Endodermal cell (in vitro differentiated cells): ENCODE measurements around the gene KRT74. TPM values are rescaled to one million over a fixed set of nuclear protein-coding genes. Genes with fewer than 3 reads are reported as not detected.

Experiments
- DNase-seq: peaks from one replicate; pipeline ENCODE4 v3.0.0-alpha.2; 2017
- H3K27ac ChIP-seq: 2 replicates; pipeline ENCODE4 v1.5.1; 2013; ENCODE audit warnings: mild to moderate bottlenecking, low read depth, low read length, moderate library complexity
- H3K27me3 ChIP-seq: 2 replicates; pipeline ENCODE4 v1.6.1; 2013; ENCODE audit warnings: mild to moderate bottlenecking, low read length, moderate library complexity; ENCODE audit not compliant: insufficient read depth, control insufficient read depth, poor library complexity, severe bottlenecking
- H3K36me3 ChIP-seq: 2 replicates; pipeline ENCODE4 v1.7.0; 2013; ENCODE audit warnings: mild to moderate bottlenecking, low read length, moderate library complexity; ENCODE audit not compliant: control insufficient read depth, insufficient read depth
- H3K4me1 ChIP-seq: one replicate; pipeline ENCODE4 v1.7.0; 2013; ENCODE audit warnings: low read length; ENCODE audit not compliant: control insufficient read depth, insufficient read depth
- H3K4me3 ChIP-seq: 2 replicates; pipeline ENCODE4 v1.5.1; 2013; ENCODE audit warnings: mild to moderate bottlenecking, low read length, moderate library complexity
- H3K9ac ChIP-seq: 2 replicates; pipeline ENCODE4 v1.6.1; 2013; ENCODE audit warnings: mild to moderate bottlenecking, low read length, moderate library complexity; ENCODE audit not compliant: poor library complexity, severe bottlenecking; ENCODE audit errors: extremely low read depth
- H3K9me3 ChIP-seq: 2 replicates; pipeline ENCODE4 v1.6.1; 2013; ENCODE audit warnings: mild to moderate bottlenecking, low read length, moderate library complexity; ENCODE audit not compliant: control insufficient read depth
- H3K27ac Mint-ChIP-seq: 2 replicates; pipeline ENCODE4 v1.8.0; 2020; ENCODE audit warnings: mixed read lengths
- H3K27me3 Mint-ChIP-seq: 2 replicates; pipeline ENCODE4 v1.8.0; 2021; ENCODE audit warnings: mild to moderate bottlenecking, mixed read lengths; ENCODE audit not compliant: insufficient read depth
- H3K36me3 Mint-ChIP-seq: 2 replicates; pipeline ENCODE4 v1.8.0; 2020; ENCODE audit warnings: low read depth, mixed read lengths
- H3K4me1 Mint-ChIP-seq: 2 replicates; pipeline ENCODE4 v1.8.0; 2020; ENCODE audit warnings: mixed read lengths
- H3K4me3 Mint-ChIP-seq: 2 replicates; pipeline ENCODE4 v1.8.0; 2020; ENCODE audit warnings: mild to moderate bottlenecking, moderate library complexity, mixed read lengths
- H3K9me3 Mint-ChIP-seq: 2 replicates; pipeline ENCODE4 v1.8.0; 2020; ENCODE audit warnings: mild to moderate bottlenecking, mixed read lengths
- WGBS, 2 experiments: methylation state at CpG; one replicate each; pipeline versions ENCODE4 v1.1.5 to v1.1.7; 2013; ENCODE audit warnings: missing lambda C conversion rate in 2 of 2, mixed read lengths in 1 of 2; ENCODE audit not compliant: insufficient coverage in 1 of 2, insufficient read length in 1 of 2; 5-methylcytosine and 5-hydroxymethylcytosine counted together
- total RNA-seq, 2 donors: library from RNA; stranded (reverse); fragmentation: NEBNext Ultra II Directional in 1 of 2; extraction: Animal tissue kit (Norgen Biotek cat#: 25700) in 1 of 2; gene quantifications; 2 replicates in 1 of 2; 3 replicates in 1 of 2; pipeline ENCODE4 v1.2.1, GENCODE V29; 2021
- TF ChIP-seq, protein P1 (sequence below): fragments of 200-600 bp; sonication (generic); conservative IDR thresholded peaks from 2 replicates; pipeline ENCODE4 v1.5.0; 2021; ENCODE audit warnings: antibody characterized with exemption, mild to moderate bottlenecking

KRT74 gene
- total RNA-seq, 2 donors from 2014 or later = not detected

DNA sequence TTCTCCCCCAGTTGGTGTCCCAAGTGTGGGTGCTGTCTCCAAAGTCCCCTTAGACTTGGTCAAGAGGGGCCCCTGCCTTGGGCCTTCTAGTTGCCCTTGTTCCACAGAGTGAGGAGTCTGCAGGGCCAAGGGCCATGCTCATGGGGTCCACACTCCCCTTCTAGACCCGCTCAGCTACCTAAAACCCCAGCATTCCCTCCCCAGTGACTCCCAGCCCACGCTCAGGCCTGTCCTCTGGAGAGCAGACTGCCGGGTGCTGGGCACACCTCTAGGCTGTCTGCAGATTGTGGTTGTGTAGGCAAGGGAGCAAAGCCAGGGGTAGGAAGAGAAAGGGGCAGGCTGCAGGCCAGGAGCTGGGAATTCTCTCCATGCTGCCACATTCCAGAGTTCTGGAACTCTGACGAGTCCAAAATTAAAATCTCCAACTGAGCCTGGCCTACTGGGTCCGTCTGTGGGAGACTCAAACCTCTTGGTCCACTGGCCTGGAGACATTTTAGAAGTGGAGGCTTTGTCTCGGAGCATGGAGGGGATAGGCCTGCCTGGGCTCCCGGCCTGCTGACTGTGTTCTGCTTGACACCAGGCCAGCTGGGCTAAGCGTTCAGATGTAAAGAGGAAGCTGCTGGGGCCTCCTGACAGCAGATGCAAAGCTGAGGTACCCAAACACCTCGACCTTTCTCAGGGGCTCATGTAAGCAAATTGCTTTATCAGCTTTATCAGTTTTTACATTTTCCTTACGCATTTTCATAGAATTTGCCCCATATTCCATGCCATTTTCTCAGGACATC is 39.8 kb downstream of the KRT74 start:
- Mint-ChIP-seq H3K9me3 (no peaks in the 10 kb centered on the region), H3K4me3 (no peak overlapping the region), H3K27ac (no peak overlapping the region), H3K36me3 (no peaks in the 10 kb centered on the region), H3K27me3 (peaks cover 4% of the 10 kb centered on the region), H3K4me1 (no peaks in the 10 kb centered on the region)
- DNase-seq = no peak
- no peaks in the 10 kb centered on the region for H3K4me1 ChIP-seq
- no peak overlapping the region for H3K9ac ChIP-seq
- no peak overlapping the region for H3K27ac ChIP-seq
- no peaks in the 10 kb centered on the region for H3K9me3 ChIP-seq
- TF ChIP-seq, protein P1, sequence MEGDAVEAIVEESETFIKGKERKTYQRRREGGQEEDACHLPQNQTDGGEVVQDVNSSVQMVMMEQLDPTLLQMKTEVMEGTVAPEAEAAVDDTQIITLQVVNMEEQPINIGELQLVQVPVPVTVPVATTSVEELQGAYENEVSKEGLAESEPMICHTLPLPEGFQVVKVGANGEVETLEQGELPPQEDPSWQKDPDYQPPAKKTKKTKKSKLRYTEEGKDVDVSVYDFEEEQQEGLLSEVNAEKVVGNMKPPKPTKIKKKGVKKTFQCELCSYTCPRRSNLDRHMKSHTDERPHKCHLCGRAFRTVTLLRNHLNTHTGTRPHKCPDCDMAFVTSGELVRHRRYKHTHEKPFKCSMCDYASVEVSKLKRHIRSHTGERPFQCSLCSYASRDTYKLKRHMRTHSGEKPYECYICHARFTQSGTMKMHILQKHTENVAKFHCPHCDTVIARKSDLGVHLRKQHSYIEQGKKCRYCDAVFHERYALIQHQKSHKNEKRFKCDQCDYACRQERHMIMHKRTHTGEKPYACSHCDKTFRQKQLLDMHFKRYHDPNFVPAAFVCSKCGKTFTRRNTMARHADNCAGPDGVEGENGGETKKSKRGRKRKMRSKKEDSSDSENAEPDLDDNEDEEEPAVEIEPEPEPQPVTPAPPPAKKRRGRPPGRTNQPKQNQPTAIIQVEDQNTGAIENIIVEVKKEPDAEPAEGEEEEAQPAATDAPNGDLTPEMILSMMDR = no peak
- WGBS, 2 experiments = 87 to 90% methylated on average over 8 to 10 of the region's 10 CpGs
- no peak overlapping the region for H3K4me3 ChIP-seq
- H3K27me3 ChIP-seq = no peaks in the 10 kb centered on the region
- H3K36me3 ChIP-seq = no peaks in the 10 kb centered on the region

DNA sequence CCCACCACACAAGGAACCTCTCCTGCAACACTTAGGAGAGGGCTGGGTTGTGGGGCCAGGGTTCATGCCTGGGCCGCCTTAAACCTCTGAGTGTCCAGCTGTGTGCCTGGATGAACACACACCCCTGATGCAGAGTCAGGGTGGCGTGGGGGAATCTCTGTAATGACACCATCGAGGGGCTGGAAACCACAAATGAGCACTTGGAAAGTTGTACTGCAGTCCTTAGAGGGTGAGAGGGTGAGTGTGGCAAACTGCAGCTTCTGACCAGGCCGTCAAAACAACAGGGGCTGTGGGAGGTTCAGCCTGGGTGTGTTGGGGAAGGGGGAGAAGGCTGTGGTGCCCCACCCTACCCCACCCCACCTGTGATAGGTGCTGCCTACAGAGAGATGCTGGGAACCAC is 41.0 kb downstream of the KRT74 start:
- no peaks in the 10 kb centered on the region for H3K4me1 Mint-ChIP-seq

DNA sequence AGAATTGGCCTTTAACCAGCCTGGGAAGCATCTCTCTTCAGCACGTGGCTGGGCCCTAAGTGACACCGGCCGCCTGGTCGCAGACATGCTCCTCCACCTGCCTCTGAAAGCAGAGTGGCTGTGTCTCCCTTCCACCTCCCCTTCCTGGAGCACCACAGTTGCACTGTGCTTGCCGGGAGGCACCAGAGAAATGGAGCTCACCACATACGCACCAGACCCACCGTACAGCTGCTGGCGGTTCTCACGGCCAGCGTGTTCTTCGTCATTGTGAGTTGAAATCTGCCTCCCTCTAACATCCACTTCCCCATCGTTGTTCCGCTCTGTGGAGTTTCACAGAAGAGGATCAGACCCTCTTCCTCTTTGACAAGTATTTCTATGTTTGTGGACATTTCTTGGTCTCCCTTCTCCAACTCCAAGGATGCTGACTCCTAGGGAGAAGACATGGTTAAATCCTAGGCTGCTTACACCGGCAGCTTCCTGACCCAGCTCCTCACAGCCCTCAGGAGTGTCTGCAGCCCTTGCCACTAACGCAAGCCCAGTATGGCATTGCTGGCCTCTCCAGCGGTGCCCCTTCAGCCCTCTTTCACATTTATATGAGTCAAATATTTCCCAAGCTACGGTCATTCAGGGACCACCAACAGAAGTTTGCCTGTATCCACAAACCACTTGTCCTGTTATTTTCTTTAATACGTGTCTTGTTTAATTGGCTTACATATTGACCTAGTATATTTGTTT is 41.9 kb downstream of the KRT74 start:
- no peaks in the 10 kb centered on the region for H3K9me3 Mint-ChIP-seq
- Histone ChIP-seq H3K4me3 (no peak overlapping the region), H3K27ac (no peak overlapping the region), H3K36me3 (no peaks in the 10 kb centered on the region), H3K9me3 (no peaks in the 10 kb centered on the region), H3K27me3 (no peaks in the 10 kb centered on the region), H3K4me1 (no peaks in the 10 kb centered on the region), H3K9ac (no peak overlapping the region)
- no peaks in the 10 kb centered on the region for H3K36me3 Mint-ChIP-seq
- H3K4me3 Mint-ChIP-seq = no peak overlapping the region
- no peak overlapping the region for H3K27ac Mint-ChIP-seq
- 68 to 80% methylated on average over 11 to 17 of the region's 18 CpGs for whole genome bisulfite sequencing, 2 experiments
- DNase-seq = no peak
- TF ChIP-seq, protein P1 = no peak
- no peaks in the 10 kb centered on the region for H3K4me1 Mint-ChIP-seq
- peaks cover 2% of the 10 kb centered on the region for H3K27me3 Mint-ChIP-seq

More for the DNA sequence above, 41.0 kb downstream of the KRT74 start:
- Histone ChIP-seq H3K27me3 (no peaks in the 10 kb centered on the region), H3K36me3 (no peaks in the 10 kb centered on the region), H3K9me3 (no peaks in the 10 kb centered on the region), H3K4me1 (no peaks in the 10 kb centered on the region), H3K4me3 (no peak overlapping the region), H3K9ac (no peak overlapping the region), H3K27ac (no peak overlapping the region)
- TF ChIP-seq, protein P1 = no peak
- H3K27me3 Mint-ChIP-seq = peaks cover 3% of the 10 kb centered on the region
- no peaks in the 10 kb centered on the region for H3K9me3 Mint-ChIP-seq
- no peak for DNase-seq
- no peak overlapping the region for H3K4me3 Mint-ChIP-seq
- WGBS, 2 experiments = 62 to 64% methylated on average over 3 to 4 of the region's 4 CpGs
- no peak overlapping the region for H3K27ac Mint-ChIP-seq
- no peaks in the 10 kb centered on the region for H3K36me3 Mint-ChIP-seq
